Testis (tissue), 2 donors: ENCODE data around the gene TRIO.

Experiments
- CTCF ChIP-seq, 3 experiments: fragments of 450-650 bp in 2 of 3; fragments of 200-600 bp in 1 of 3; sonication (generic) in 1 of 3; IDR thresholded peaks; one replicate each; pipeline ENCODE4 v1.5.1; 2016 to 2019; ENCODE audit warnings: antibody characterized with exemption in 3 of 3, mild to moderate bottlenecking in 2 of 3, moderate library complexity in 1 of 3
- POLR2A ChIP-seq: fragments of 450-650 bp; IDR thresholded peaks from one replicate; pipeline ENCODE4 v1.6.1; 2017; ENCODE audit warnings: antibody characterized with exemption, mild to moderate bottlenecking, moderate library complexity

GRCh38 chr5:14518638-14519037 is 375.5 kb downstream of the TRIO start:
- no peak for TF ChIP-seq POLR2A
- TF ChIP-seq CTCF (IDR thresholded peaks at IDR 0.05): no peak
